ENCODE results near the gene NDUFV2.
"Not testable (repeated sequence)": the region's sequence is repeated elsewhere in the genome, so short reads cannot be mapped to it uniquely, and the experiment has no call there.

The NDUFV2 gene

GRCh38 chr18:9102508-9103375, at the start of gene NDUFV2:
Gene NDUFV2 (plus strand): TSS chr18:9102699. CDS start chr18:9102744, 45 bp downstream.
- DNase-seq (ENCODE audit: low read depth) = peak; percentile 97

- DNase-seq (ENCODE audit: low read depth) = no peak
These were observed 48.7 kb upstream of the NDUFV2 start for GRCh38 chr18:9053814-9054213.

GRCh38 chr18:9055185-9055584, 47.3 kb upstream of the NDUFV2 start:
- peak; percentile 84 for DNase-seq (ENCODE audit: low read depth)

- DNase-seq (ENCODE audit: low read depth) = no peak
These were observed 46.9 kb upstream of the NDUFV2 start for GRCh38 chr18:9055626-9056025.

GRCh38 chr18:9057646-9058045, 44.9 kb upstream of the NDUFV2 start:
- DNase-seq (ENCODE audit: low read depth) = no peak

- DNase-seq (ENCODE audit: low read depth) = no peak
These were observed 44.1 kb upstream of the NDUFV2 start for GRCh38 chr18:9058406-9058805.

GRCh38 chr18:9062418-9062751, 40.1 kb upstream of the NDUFV2 start:
- no peak for DNase-seq (ENCODE audit: low read depth)

- DNase-seq (ENCODE audit: low read depth) = no peak
These were observed 36.6 kb upstream of the NDUFV2 start for GRCh38 chr18:9065864-9066263.

- no peak for DNase-seq (ENCODE audit: low read depth)
These were observed 36.1 kb upstream of the NDUFV2 start for GRCh38 chr18:9066358-9066757.

- peak; percentile 8 for DNase-seq (ENCODE audit: low read depth)
These were observed 35.6 kb upstream of the NDUFV2 start for GRCh38 chr18:9066817-9067306.

- DNase-seq (ENCODE audit: low read depth) = no peak
These were observed 34.7 kb upstream of the NDUFV2 start for GRCh38 chr18:9067823-9068222.

- no peak for DNase-seq (ENCODE audit: low read depth)
These were observed 34.2 kb upstream of the NDUFV2 start for GRCh38 chr18:9068346-9068745.

- DNase-seq (ENCODE audit: low read depth) = no peak
These were observed 32.9 kb upstream of the NDUFV2 start for GRCh38 chr18:9069601-9070000.

- no peak for DNase-seq (ENCODE audit: low read depth)
These were observed 32.3 kb upstream of the NDUFV2 start for GRCh38 chr18:9070212-9070611.

GRCh38 chr18:9079818-9080528, 22.5 kb upstream of the NDUFV2 start:
- DNase-seq (ENCODE audit: low read depth) = no peak

GRCh38 chr18:9081940-9082339, 20.6 kb upstream of the NDUFV2 start:
- no peak for DNase-seq (ENCODE audit: low read depth)

- no peak for DNase-seq (ENCODE audit: low read depth)
These were observed 19.6 kb upstream of the NDUFV2 start for GRCh38 chr18:9082711-9083510.

- DNase-seq (ENCODE audit: low read depth) = no peak
These were observed 16.5 kb upstream of the NDUFV2 start for GRCh38 chr18:9086015-9086414.

GRCh38 chr18:9086624-9087023, 15.9 kb upstream of the NDUFV2 start:
- DNase-seq (ENCODE audit: low read depth) = no peak

- DNase-seq (ENCODE audit: low read depth) = no peak
These were observed 15.4 kb upstream of the NDUFV2 start for GRCh38 chr18:9087144-9087543.

- DNase-seq (ENCODE audit: low read depth) = no peak
These were observed 14.2 kb upstream of the NDUFV2 start for GRCh38 chr18:9088252-9088651.

- not testable (repeated sequence) for DNase-seq (ENCODE audit: low read depth)
These were observed 13.8 kb upstream of the NDUFV2 start for GRCh38 chr18:9088727-9089126.

Data from ELR (cell line).